HCT116 (cell line): ENCODE results near the gene PARVA. TPM values are rescaled to one million over a fixed set of nuclear protein-coding genes. Genes with fewer than 3 reads are reported as not detected.

Source experiments
- ATAC-seq: fragments of 200-7000 bp; cut with Tn5 transposase; 2 replicates; pipeline ENCODE4 v1.9.1; 2020; ENCODE audit warnings: mild to moderate bottlenecking, moderate library complexity
- BruUV-seq: library from RNA; stranded (reverse); fragments of 400-500 nt; replicated peaks from 2 replicates; lab custom pipeline; 2021; lab: Mats Ljungman, UMichigan
- CTCF ChIA-PET: fragments of 300-600 bp; sonication (Branson Sonifier 250); formaldehyde crosslinking; loops from one replicate; lab custom pipeline; 2021; ENCODE audit warnings: antibody characterized with exemption; lab: Charles Lee
- POLR2A ChIA-PET: fragments of 300-600, 350-600 bp; sonication (Branson Sonifier 250); formaldehyde crosslinking; loops from one replicate; lab custom pipeline; 2021; ENCODE audit warnings: antibody characterized with exemption; lab: Charles Lee
- RAD21 ChIA-PET, 2 experiments: fragments of 300-600 bp; sonication (Branson Sonifier 250); formaldehyde crosslinking; loops; one replicate each; lab custom pipeline; 2023; ENCODE audit warnings: low total read pairs in 2 of 2; ENCODE audit not compliant: uncharacterized antibody in 2 of 2, unreplicated experiment in 2 of 2, low non-redundant PET in 1 of 2; lab: Charles Lee
- DNase-seq: peaks from one replicate; pipeline ENCODE4 v3.0.0-alpha.2; 2010; ENCODE audit warnings: low read depth, low spot score
- H2AFZ ChIP-seq: fragments of 200-600 bp; shearing (Covaris generic), sonication (generic); 2 replicates; pipeline ENCODE4 v1.6.1; 2017; ENCODE audit warnings: low read depth, mixed run types, mixed read lengths, antibody characterized with exemption, low read length; ENCODE audit not compliant: poor library complexity, severe bottlenecking
- H3K27ac ChIP-seq: 2 replicates; pipeline ENCODE4 v1.5.1; 2012; ENCODE audit warnings: low read depth, low read length
- H3K27me3 ChIP-seq: fragments of 200-600 bp; sonication (generic); 2 replicates; pipeline ENCODE4 v1.6.1; 2016; ENCODE audit warnings: mixed run types, low read length, mixed read lengths; ENCODE audit not compliant: insufficient read depth
- H3K36me3 ChIP-seq, 2 experiments: fragments of 200-500 bp in 1 of 2; fragments of 200-600 bp in 1 of 2; sonication (Bioruptor generic) in 1 of 2; sonication (generic) in 1 of 2; 2 replicates each; pipeline versions ENCODE4 v1.5.1 to v1.6.1; 2014 to 2016; ENCODE audit warnings: low read length in 2 of 2, inconsistent platforms in 1 of 2, mixed read lengths in 1 of 2, mixed run types in 1 of 2; ENCODE audit not compliant: insufficient read depth in 2 of 2, control insufficient read depth in 1 of 2
- H3K4me1 ChIP-seq, 2 experiments: fragments of 200-600 bp in 1 of 2; sonication (generic) in 1 of 2; 2 replicates each; pipeline versions ENCODE4 v1.5.1 to v1.6.1; 2012 to 2017; ENCODE audit warnings: low read length in 2 of 2, inconsistent platforms in 1 of 2, mild to moderate bottlenecking in 1 of 2, mixed read lengths in 1 of 2, mixed run types in 1 of 2, moderate library complexity in 1 of 2; ENCODE audit not compliant: insufficient read depth in 2 of 2, control insufficient read depth in 1 of 2
- H3K4me2 ChIP-seq: fragments of 200-600 bp; sonication (generic); 2 replicates; pipeline ENCODE4 v1.6.1; 2017; ENCODE audit warnings: mixed run types, low read length, mixed read lengths
- H3K4me3 ChIP-seq, 2 experiments: fragments of 200-600 bp in 1 of 2; sonication (generic) in 1 of 2; replicated peaks in 1 of 2; 2 replicates each; pipeline ENCODE4 v1.5.1; 2011 to 2016; ENCODE audit warnings: low read length in 2 of 2, control low read depth in 1 of 2, low read depth in 1 of 2, mild to moderate bottlenecking in 1 of 2, mixed read lengths in 1 of 2, mixed run types in 1 of 2
- H3K79me2 ChIP-seq: fragments of 200-600 bp; sonication (generic); 2 replicates; pipeline ENCODE4 v1.6.1; 2017; ENCODE audit warnings: mild to moderate bottlenecking, mixed run types, low read length, moderate library complexity, mixed read lengths; ENCODE audit not compliant: insufficient read depth
- H3K9ac ChIP-seq: fragments of 200-600 bp; sonication (generic); 2 replicates; pipeline ENCODE4 v1.6.1; 2016; ENCODE audit warnings: low read length, mixed read lengths
- H3K9me2 ChIP-seq: fragments of 200-600 bp; sonication (generic), shearing (Covaris generic); 2 replicates; pipeline ENCODE4 v1.6.1; 2017; ENCODE audit warnings: mixed run types, mild to moderate bottlenecking, moderate library complexity; ENCODE audit not compliant: insufficient read depth
- H3K9me3 ChIP-seq, 2 experiments: fragments of 200-500 bp in 1 of 2; fragments of 200-600 bp in 1 of 2; sonication (Bioruptor generic) in 1 of 2; sonication (generic) in 1 of 2; 2 replicates each; pipeline ENCODE4 v1.6.1; 2014 to 2017; ENCODE audit warnings: low read length in 2 of 2, mixed read lengths in 2 of 2, inconsistent platforms in 1 of 2, low read depth in 1 of 2, mild to moderate bottlenecking in 1 of 2, mixed run types in 1 of 2, moderate library complexity in 1 of 2; ENCODE audit not compliant: control insufficient read depth in 1 of 2, insufficient read depth in 1 of 2
- H4K20me1 ChIP-seq: fragments of 200-600 bp; sonication (generic), shearing (Covaris generic); 2 replicates; pipeline ENCODE4 v1.6.1; 2017; ENCODE audit warnings: mixed run types, mild to moderate bottlenecking, moderate library complexity; ENCODE audit not compliant: insufficient read depth
- CBX3 ChIP-seq: IDR thresholded peaks from 2 replicates; pipeline ENCODE4 v1.6.1; 2012; ENCODE audit warnings: low read depth
- CEBPB ChIP-seq: IDR thresholded peaks from 2 replicates; pipeline ENCODE4 v1.6.1; 2012; ENCODE audit warnings: low read depth
- CTCF ChIP-seq, 3 experiments: fragments of 200-600 bp in 1 of 3; sonication (generic) in 1 of 3; IDR thresholded peaks in 2 of 3; conservative IDR thresholded peaks in 1 of 3; 2 replicates each; pipeline ENCODE4 v1.5.1; 2012 to 2017; ENCODE audit warnings: low read depth in 2 of 3, low read length in 2 of 3, antibody characterized with exemption in 1 of 3, borderline replicate concordance in 1 of 3, control low read depth in 1 of 3, mild to moderate bottlenecking in 1 of 3, mixed read lengths in 1 of 3, mixed run types in 1 of 3, moderate library complexity in 1 of 3; ENCODE audit not compliant: insufficient read depth in 1 of 3
- ELF1 ChIP-seq: IDR thresholded peaks from 2 replicates; pipeline ENCODE4 v1.6.1; 2012; ENCODE audit warnings: low read depth, borderline replicate concordance
- EZH2 ChIP-seq: fragments of 200-600 bp; sonication (generic); IDR thresholded peaks from 2 replicates; pipeline ENCODE4 v1.6.1; 2017; ENCODE audit warnings: antibody characterized with exemption, mixed run types
- JUND ChIP-seq: IDR thresholded peaks from 2 replicates; pipeline ENCODE4 v1.6.1; 2012
- POLR2A ChIP-seq: IDR thresholded peaks from 2 replicates; pipeline ENCODE4 v1.7.0; 2011; ENCODE audit warnings: borderline replicate concordance; ENCODE audit not compliant: insufficient read depth, insufficient read length; ENCODE audit errors: extremely low read depth
- RAD21 ChIP-seq: IDR thresholded peaks from 2 replicates; pipeline ENCODE4 v1.6.1; 2012; ENCODE audit warnings: low read depth, mild to moderate bottlenecking
- SIN3A ChIP-seq: IDR thresholded peaks from 2 replicates; pipeline ENCODE4 v1.6.1; 2012; ENCODE audit warnings: low read depth
- SP1 ChIP-seq: IDR thresholded peaks from 2 replicates; pipeline ENCODE4 v1.6.1; 2012; ENCODE audit warnings: low read depth
- YY1 ChIP-seq: IDR thresholded peaks from 2 replicates; pipeline ENCODE4 v1.6.1; 2011; ENCODE audit warnings: low read length, low read depth, moderate library complexity, mild to moderate bottlenecking; ENCODE audit not compliant: insufficient replicate concordance; ENCODE audit errors: extremely low read depth
- ZNF274 ChIP-seq: fragments of 200-500 bp; sonication (Bioruptor generic); IDR thresholded peaks from 2 replicates; pipeline ENCODE4 v1.6.1; 2014; ENCODE audit warnings: mild to moderate bottlenecking, low read depth, low read length, inconsistent platforms
- intact Hi-C: fragments of 100-400 bp; cut with micrococcal nuclease; formaldehyde crosslinking; loops from 2 replicates; pipeline ENCODE4 v1.10.0; 2022
- total RNA-seq: library from RNA; stranded (reverse); gene quantifications from one replicate; pipeline ENCODE4 v1.2.1, GENCODE V29; 2021; ENCODE audit not compliant: unreplicated experiment
- TF ChIP-seq, protein P1 (sequence below): IDR thresholded peaks from 2 replicates; pipeline ENCODE4 v1.6.1; 2012
- TF ChIP-seq, protein P2 (sequence below): IDR thresholded peaks from 2 replicates; pipeline ENCODE4 v1.6.1; 2011; ENCODE audit warnings: mild to moderate bottlenecking, low read length, moderate library complexity; ENCODE audit not compliant: insufficient replicate concordance; ENCODE audit errors: extremely low read depth
- TF ChIP-seq, protein P3 (sequence below): IDR thresholded peaks from 2 replicates; pipeline ENCODE4 v1.6.1; 2012

PARVA gene
- total RNA-seq, 1 experiment from 2014 or later = 18.4 TPM

GRCh38 chr11:12470236-12470635, 92.9 kb downstream of the PARVA start:
- H3K27me3 ChIP-seq = no peaks in the 10 kb centered on the region
- H3K4me1 ChIP-seq = no peaks in the 10 kb centered on the region
- H4K20me1 ChIP-seq = no peaks in the 10 kb centered on the region
- CTCF ChIA-PET = no interaction called here
- RAD21 ChIA-PET = no interaction called here
- DNase-seq = no peak
- no peak overlapping the region for H3K4me2 ChIP-seq
- POLR2A ChIA-PET = no interaction called here
- TF ChIP-seq CTCF (IDR thresholded peaks at IDR 0.05 in 2 of 3, conservative IDR thresholded peaks at IDR 0.05 in 1 of 3; ENCODE audit: borderline replicate concordance in 1 of 3, insufficient read depth in 1 of 3, low read depth in 2 of 3, low read length in 2 of 3) (no peak), EZH2 (no peak), ELF1 (no peak), SIN3A (no peak), CBX3 (no peak), POLR2A (no peak), SP1 (no peak), ZNF274 (no peak), JUND (no peak), RAD21 (no peak), CEBPB (no peak), YY1 (no peak)
- TF ChIP-seq, protein P1, sequence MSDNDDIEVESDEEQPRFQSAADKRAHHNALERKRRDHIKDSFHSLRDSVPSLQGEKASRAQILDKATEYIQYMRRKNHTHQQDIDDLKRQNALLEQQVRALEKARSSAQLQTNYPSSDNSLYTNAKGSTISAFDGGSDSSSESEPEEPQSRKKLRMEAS = no peak
- TF ChIP-seq, protein P2, sequence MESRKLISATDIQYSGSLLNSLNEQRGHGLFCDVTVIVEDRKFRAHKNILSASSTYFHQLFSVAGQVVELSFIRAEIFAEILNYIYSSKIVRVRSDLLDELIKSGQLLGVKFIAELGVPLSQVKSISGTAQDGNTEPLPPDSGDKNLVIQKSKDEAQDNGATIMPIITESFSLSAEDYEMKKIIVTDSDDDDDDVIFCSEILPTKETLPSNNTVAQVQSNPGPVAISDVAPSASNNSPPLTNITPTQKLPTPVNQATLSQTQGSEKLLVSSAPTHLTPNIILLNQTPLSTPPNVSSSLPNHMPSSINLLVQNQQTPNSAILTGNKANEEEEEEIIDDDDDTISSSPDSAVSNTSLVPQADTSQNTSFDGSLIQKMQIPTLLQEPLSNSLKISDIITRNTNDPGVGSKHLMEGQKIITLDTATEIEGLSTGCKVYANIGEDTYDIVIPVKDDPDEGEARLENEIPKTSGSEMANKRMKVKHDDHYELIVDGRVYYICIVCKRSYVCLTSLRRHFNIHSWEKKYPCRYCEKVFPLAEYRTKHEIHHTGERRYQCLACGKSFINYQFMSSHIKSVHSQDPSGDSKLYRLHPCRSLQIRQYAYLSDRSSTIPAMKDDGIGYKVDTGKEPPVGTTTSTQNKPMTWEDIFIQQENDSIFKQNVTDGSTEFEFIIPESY = no peak
- TF ChIP-seq, protein P3, sequence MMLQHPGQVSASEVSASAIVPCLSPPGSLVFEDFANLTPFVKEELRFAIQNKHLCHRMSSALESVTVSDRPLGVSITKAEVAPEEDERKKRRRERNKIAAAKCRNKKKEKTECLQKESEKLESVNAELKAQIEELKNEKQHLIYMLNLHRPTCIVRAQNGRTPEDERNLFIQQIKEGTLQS = no peak
- TF ChIP-seq, all 23 proteins: peak for 0
- H2AFZ ChIP-seq = no peak overlapping the region
- no peak overlapping the region for H3K4me3 ChIP-seq
- intact Hi-C loops = no loop called here
- H3K9me3 ChIP-seq = no peaks in the 10 kb centered on the region
- no peaks in the 10 kb centered on the region for H3K79me2 ChIP-seq
- no peak overlapping the region for H3K9ac ChIP-seq
- H3K36me3 ChIP-seq = no peaks in the 10 kb centered on the region
- no peak for ATAC-seq
- no peaks in the 10 kb centered on the region for H3K9me2 ChIP-seq
- BruUV-seq = no TSS peak
- no peak overlapping the region for H3K27ac ChIP-seq
